GM04503 (cell line): ENCODE measurements around the gene INSIG1.

Experiments used
- DNase-seq: peaks from one replicate; pipeline ENCODE4 v3.0.0-alpha.2; 2012; ENCODE audit warnings: low read depth

Gene INSIG1

GRCh38 chr7:155266440-155266839 is 31.2 kb upstream of the INSIG1 start:
- DNase-seq: no peak

DNA sequence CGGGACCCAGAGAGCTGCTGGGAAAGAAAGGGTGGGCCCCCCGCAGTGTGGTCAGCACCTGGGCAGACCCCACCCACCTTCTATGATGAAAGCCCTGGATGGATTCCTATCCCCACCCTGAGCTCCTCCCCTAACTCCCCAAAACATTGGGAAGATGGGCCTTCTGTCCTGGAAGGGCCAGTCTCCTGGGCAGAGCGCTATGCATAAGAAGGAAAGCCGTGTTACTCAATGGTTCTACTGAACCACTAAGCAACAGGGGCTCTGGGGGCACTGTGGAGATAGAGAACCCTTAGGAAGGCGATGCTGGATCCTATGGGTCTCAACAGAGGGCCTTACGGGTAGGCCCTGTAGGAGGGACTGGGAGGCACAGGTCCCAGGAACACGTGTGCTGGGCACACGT is 30.7 kb upstream of the INSIG1 start:
- DNase-seq: no peak

GRCh38 chr7:155267436-155267835 is 30.2 kb upstream of the INSIG1 start:
- DNase-seq: no peak

DNA sequence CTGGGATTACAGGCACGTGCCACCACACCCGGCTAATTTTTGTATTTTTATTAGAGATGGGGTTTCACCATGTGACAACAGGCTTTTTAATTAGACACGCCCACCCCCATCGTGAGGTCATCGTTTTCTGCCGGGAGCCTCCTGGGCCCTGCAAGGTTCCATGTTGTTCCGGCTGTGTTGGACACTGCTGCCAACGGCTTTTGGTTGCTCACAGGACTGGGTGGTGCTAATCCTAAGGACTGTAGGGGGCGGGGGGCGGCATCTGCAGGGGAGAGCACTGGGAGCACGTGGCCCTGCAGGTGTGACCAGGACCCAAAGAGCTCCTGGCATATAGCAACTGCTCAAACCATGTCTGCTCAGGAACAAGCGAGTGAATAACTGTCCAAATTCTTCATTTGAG is 29.5 kb upstream of the INSIG1 start:
- DNase-seq: no peak

DNA sequence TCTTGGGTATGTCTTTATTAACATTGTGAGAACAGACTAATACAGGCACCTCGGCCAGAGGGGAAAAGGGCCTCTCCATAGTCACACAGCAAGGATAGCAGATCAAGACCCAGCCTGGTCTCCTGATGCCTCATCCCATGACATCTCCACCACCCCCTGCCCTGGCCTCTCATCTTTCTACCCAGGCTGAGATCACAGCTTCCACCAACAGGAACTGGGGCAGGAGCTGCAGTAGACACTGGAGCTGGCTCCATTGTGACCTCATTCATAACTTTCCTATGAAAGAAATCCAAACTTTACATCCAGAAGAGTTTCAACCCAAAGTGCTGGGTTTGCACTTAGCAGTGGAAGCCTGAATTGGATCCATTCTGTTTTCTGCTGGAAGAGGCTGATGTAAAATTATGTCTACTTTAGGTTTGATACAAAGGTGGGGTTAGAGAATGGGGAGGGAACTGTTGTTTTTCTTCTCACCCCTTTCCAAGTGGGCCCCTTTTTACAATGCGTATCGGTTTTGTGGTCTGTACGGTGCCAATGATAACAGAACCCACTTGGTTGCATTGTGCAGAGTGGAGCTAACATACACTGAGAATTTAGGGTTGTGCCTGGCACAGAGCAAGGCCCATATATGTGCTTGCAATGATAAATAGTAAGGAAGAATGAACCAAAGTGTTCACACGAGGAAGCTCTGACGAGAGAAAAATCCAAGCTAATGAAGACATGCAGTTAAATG is 28.6 kb upstream of the INSIG1 start:
- DNase-seq: no peak

- no peak for DNase-seq
Observed at GRCh38 chr7:155269766-155270585, 27.7 kb upstream of the INSIG1 start.

DNA sequence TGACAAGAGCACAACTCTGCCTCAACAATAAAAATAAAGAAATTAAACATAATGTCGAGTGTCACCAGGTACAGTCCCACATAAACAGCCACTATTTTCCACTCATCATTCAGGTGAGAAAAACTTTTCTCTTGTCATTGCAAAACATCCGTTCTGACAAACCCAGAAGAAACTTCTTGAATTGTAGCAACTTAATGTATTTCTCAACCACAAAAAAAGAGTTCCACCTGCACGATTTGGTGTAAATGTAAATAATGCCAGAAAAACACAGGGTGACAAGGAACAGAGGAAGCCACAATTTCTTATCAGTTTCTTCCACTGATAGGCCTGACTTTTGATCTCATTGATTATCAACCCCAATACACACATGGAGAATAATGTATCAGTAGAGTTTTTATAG is 26.8 kb upstream of the INSIG1 start:
- DNase-seq: no peak

DNA sequence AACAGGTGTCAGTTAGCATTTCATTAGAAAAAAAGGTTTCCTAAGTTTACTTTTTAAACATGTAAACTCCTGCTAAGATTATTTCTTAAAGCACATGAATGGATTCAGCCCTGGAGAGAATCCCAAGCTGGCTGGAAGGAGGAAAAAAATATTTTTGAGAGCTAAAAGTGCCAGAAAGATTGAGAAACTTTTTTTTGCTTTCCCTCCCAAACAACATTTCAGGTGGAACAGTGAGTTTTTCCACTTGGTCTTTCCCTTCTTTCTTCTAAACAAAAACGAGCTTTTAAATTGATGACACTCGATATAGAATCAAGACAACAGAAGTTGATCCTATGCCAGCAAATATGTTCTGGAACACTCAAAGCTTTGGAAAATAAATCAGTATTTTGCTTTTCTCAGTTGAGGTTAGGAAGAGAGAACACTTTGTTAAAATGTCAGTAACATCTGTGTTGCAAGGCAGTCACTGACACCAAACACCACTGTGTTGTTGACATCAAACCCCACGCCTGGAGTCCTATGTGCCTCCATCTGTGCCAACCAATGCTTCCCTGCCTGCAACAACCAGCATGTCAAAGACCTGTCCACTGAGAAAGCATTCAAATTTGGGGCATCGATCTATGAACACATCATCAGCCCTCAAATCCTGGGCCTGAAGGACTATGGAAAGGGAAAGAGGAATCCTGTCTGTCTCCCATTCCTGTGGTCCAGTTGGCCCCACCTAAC is 22.9 kb upstream of the INSIG1 start:
- no peak for DNase-seq

DNA sequence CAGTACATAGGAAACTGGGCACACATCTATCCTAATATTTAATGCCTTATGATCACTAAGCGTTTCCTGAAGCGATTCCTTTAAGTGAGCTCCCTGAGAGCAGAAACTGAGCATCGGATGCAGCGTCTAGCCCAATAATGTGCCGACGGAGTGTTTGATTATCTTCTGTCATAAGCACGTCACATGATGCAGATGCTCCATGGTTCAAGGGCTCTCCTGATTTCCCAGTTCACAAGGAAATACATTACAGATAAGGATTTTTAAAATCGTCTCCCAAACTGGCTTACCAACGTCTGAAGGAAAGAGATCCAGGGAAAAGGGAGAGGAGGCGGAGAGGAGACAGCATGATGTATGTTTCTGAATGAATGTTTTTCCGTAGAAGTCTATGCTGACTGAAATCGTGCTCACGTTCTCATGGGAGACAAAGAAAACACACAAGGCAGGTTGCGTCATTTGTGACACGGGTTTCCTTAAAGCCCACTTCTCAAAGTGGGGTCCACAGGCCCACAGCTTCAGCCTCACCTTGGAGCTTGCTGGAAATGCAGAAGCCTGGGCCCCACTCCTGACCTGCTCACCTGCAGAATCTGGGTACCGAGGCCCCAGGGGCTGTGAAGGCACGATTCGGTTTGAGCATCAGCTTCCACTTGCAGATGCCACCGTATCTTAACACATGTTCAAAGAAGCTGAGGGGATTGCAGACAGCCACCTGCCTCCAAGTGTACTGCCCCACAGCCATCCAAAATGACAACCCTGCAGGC is 21.5 kb upstream of the INSIG1 start:
- DNase-seq: no peak

DNA sequence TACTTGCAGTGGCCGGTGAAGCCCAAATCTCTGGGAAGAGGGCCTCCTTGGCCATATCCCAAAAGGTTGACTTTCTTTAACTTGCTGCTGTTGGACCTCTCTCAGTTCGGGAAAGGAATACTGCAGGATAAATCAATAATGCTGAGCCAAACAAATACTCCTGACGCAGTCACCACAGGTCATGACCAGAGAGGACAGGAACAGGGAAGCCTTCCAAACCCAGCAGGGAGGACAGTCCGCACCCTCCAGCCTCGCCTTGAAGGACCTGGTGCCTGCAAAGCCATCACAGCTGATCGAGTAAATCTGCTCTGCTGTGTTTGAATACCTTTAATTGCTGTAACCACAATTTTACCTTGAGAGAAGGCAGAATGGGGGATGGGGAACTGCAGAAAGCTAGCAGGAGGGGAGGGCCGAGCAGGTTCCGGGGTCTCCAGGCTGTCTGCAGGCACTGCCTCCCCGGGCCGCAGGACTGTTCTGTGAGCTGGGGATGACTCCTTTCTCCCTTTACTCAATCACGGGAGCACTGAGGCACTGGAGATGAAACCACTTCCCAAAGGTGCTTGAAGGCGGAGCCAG is 20.8 kb upstream of the INSIG1 start:
- no peak for DNase-seq

DNA sequence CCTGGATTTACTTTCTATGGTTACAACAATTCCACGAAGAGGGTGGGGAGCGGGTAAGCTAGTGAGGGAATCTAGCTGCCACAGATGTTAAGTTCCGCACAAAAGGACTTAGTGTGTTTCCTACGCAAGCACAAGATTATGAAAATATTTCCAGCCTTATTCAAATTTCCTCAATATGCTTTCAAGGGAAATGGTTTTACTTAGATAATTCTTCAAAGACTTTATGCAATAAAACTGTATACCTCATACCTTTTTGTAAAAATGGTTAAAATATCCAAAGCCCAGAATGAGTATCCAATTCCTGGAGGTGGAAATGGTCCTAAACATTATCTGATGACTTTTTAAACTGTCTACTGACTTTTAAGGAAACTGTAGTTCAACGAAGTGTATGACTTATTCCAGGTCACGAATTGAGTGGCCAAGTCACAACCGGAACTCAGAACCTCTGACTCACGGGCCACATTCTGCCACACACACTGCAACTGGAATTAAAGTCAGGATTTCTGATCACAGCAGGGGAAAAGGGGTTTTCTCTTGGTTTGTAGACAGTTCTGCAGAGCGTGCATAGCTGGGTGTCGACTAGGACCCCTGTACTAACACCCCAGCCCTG is 20.2 kb upstream of the INSIG1 start:
- no peak for DNase-seq

DNA sequence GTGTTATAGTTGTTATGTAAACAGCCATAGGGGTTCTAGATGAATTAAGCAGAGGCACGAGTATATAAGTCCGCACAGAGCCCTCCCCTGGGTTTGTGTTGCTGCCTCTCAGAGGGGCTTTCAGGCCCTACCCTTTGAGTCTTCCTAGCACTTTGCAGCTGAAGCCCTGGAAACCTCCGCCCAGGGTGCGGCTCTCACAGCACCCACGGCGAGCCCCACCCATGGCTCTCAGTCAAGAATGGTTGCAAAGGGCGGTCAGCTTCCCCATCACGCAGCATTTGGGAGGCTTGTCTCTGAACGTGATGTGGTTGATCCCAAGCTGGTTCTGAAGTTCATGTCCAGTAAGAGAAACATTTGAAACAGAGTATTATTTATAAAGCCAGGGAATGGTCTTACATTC is 18.8 kb upstream of the INSIG1 start:
- no peak for DNase-seq

DNA sequence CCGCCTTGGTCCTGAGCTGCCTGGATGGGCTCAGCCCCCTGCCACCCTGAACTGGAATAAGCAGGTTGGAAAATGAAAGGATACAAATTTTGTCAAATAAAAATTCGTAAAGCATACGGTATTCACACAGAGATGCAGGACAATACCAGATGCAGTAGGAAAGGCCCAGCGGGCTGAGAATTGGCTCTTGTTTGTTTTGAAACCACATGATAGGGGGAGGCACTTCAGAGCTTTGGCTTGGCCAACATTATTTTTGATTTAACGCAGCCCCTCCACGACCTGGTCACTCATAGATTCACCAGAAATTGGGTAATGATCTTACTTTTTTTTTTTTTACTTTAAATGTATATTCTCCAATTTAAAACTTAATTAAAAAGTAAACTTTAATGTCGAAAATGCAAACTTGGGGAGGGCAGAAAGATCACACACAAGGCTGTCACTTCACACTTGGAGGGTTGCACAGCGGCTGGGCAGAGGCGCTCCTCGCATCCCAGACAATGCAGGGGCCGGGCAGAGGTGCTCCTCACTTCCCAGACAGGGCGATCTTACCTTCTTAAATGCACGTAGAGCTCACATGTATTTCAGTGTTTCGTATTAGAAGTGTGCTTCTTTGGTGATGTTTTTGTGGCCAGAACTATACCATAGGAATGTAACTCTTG is 17.8 kb upstream of the INSIG1 start:
- no peak for DNase-seq

DNA sequence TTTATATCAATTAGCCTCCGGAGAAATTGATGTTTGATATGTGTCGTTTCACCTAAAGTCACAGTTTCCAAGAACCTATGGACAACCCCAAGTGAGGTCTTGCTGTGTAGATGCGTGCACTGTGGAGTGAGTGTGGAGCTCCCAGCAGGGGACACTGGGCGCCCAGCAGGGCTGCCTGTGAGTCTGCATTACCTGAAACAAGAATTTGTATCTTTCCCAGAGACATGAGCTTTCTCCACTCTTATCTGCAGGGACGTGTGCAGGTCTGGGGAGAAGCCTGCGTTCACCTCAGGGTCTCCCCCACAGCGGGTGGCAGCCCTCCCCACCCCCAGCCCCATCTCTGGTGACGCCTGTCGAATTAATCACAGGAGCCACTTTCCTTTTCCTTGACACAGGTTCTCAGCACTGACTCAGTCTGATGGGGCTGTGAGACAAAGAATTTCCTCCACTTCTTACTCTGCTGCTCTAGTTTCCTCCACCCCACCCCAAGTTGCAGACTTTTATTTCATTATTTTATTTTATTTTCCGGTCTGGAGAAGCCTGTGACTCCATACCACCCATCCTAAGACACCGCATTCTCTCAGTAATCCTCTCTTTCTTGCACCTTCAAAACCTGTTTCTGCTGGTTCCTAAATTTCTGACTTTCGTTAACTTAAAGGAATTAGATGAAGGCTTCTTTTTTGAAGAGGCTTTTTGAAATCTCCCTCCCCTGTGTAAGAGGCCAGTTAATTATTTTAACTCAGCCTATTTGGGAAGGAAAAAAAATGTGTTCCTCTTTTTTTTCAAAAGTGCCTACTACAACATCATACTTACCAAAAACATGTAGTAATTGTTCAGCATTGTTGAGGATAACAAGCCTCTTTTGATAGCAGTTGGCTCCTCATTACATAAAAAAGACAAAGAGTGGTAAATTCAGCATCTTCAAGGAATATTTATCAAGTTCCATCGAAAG is 17.0 kb upstream of the INSIG1 start:
- DNase-seq: no peak

DNA sequence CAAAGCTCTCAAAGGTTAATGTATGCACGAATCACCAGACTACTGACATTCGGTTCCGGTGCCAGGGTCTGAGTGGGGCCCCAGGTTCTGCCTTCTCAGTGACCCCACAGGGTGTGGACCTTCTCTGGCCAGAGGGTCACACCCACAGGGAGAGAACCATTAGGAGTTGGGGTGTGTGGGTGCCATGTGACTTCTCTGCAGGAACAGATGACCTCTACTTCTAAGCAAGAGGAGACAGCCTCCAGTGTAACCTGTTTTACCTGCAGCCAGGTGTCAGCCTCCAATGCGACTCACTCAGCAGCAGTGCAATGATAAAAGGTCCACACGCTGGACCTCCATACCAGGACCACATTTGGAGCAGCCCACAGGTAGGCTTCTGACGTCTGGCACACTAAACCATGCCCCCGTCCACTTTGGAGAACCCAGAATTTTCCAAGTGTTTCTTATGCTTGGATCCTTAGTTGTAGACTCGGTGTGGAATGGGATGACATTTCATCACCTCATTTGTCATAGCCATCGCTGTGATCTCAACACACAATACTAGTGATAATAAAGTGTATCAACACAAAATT is 16.2 kb upstream of the INSIG1 start:
- DNase-seq: no peak

- DNase-seq: no peak
Observed at GRCh38 chr7:155282671-155283070, 15.0 kb upstream of the INSIG1 start.

GRCh38 chr7:155283565-155284194 is 14.0 kb upstream of the INSIG1 start:
- DNase-seq: no peak

GRCh38 chr7:155284496-155285274 is 13.0 kb upstream of the INSIG1 start:
- no peak for DNase-seq
